Right kidney (tissue), 1 donor: Measurements from ENCODE around the gene GPRIN2.

Source experiments
- DNase-seq: peaks from one replicate; pipeline ENCODE4 v3.0.0-alpha.2; 2016

GPRIN2 gene

GRCh38 chr10:46549171-46550075 is 7.0 kb downstream of the GPRIN2 start:
- no peak for DNase-seq

- no peak for DNase-seq
Observed at GRCh38 chr10:46548498-46549090, 7.9 kb downstream of the GPRIN2 start.

GRCh38 chr10:46547541-46548497 is 8.6 kb downstream of the GPRIN2 start:
- DNase-seq, result no peak

DNA sequence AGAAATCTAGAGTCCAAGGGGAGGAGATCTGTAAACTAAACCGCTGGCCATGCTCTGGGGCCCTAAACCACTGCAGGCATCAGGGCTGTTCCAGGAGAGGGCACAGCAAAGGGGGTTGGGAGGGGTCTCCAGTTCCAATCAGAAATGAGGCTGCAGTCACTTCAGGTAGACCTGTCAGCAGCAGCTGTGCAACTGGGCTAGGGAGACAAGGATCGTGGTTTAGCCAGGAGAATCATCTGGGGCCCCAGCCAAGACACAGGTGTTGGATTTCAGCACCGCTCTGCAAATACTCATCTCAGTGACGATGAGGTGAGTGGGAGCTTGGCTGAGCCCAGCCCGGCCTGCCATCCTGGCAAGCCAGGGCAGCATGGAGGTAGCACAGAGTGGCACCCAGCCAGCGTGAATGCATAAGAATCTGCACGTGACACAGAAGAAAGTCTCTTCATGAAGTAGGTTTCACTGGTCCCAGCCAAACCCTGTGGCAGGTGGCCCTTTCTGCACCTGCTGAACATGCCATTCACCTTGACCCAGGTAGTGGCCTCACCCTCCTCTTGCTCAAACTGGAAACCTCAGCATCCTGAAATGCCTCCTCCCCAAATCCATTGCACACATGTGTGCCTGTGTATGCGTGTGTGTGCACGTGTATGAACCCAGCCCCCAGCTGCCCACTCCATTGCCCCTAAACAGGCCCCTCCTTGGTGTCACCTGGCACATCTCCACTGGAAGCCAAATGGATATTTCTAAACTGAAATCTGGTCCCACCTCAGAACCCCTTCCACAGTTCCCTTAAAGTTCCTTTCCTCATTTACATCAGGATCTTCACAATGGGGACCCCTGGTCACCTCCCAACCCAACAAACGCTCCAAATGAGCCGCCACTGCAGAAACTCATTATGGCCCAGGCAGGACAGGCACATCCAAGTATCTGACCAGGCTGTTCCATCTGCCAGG is 9.6 kb downstream of the GPRIN2 start:
- no peak for DNase-seq

- DNase-seq, result no peak
Observed at GRCh38 chr10:46545861-46546590, 10.4 kb downstream of the GPRIN2 start.

- DNase-seq, result no peak
Observed at GRCh38 chr10:46544989-46545791, 11.3 kb downstream of the GPRIN2 start.

GRCh38 chr10:46543466-46544377 is 12.7 kb downstream of the GPRIN2 start:
- DNase-seq, result no peak

- no peak for DNase-seq
Observed at GRCh38 chr10:46542567-46543465, 13.6 kb downstream of the GPRIN2 start.

- DNase-seq, result no peak
Observed at GRCh38 chr10:46541735-46542566, 14.5 kb downstream of the GPRIN2 start.

DNA sequence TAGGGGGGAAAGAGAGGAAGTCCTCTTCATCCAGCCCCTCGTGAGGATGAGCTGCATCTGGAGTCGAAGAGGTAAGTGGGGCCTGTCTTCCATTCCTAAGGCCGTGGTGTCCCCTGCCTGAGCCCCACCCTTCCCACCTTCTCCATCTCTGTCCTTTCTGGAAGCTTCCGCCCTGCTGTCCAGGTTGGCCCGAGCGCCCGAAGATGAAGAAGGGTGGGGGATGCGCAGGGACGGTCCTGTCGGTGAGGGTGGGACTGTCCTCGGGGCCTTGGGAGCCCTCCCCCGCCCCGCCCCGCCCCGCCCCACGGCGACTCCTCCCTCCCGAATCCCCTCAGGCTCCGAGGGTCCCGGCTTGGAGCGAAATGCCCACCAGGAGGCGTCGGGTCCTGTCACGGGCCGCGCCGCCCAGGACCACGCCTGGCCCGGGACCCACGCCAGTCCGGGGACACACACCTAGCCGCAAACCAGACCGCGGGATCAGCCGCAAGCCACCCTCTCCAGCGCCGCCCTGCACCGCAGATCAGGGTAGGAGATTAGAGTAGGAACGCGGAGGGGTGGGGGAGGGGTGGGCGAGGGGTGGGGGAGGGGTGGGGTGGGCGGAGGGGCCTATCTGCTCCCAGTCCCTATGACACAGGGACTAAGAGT is 15.3 kb downstream of the GPRIN2 start:
- peak; percentile 69 for DNase-seq

DNA sequence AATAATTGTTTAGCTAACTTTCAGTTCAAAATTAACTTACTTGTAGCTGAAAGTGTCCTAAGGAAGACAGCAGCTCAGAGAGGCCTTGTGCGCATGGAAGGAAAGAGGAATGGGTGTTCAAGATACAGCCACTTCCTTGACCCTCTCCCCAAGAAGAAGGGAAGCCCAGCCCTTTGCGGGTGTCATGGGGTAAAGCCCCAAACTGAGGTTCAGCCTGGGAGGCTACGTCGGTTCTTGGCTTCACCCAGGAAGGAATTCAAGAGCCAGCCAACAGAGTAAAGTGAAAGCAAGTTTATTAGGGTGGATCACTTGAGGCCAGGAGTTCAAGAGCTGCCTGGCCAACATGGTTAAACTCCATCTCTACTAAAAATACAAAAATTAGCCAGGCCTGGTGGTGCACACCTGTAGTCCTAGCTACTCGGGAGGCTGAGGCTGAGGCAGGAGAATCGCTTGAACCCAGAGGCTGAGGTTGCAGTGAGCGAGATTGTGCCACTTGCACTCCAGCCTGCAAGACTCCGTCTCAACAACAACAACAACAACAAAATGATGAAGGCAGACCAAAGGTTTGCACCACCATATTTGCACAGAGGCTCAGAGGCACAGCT is 15.9 kb downstream of the GPRIN2 start:
- no peak for DNase-seq

DNA sequence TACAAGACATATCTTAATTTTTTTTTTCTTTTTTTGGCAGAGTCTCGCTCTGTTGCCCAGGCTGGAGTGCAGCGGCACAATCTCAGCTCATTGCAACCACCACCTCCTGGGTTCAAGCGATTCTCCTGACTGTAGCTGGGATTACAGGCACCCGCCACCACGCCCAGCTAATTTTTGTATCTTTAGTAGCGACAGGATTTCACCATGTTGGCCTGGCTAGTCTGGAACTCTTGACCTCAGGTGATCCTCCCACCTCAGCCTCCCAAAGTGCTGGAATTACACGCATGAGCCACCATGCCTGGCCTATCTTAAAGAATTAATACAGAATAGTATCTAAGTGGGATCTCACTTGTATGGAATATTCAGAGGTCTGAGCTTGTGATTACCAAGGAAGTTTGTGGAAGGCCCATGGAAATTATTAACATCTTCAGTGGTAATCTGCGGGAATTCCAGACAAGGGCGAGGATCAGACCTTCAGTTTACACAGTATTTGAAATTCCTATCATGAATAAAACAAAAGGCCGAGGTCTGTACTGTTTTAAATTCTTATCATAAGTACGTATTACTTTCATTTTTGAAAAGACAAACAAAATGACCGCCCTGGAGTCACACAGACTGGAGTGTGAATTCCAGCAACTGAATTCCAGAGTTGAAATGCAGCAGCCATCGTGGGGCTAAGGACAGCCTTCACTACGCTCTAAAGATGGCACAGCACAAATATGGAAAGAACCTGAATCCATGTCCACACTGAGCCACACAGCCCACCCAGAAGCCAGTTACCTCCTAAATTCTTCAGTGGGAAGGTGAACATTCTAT is 16.7 kb downstream of the GPRIN2 start:
- DNase-seq, result no peak

DNA sequence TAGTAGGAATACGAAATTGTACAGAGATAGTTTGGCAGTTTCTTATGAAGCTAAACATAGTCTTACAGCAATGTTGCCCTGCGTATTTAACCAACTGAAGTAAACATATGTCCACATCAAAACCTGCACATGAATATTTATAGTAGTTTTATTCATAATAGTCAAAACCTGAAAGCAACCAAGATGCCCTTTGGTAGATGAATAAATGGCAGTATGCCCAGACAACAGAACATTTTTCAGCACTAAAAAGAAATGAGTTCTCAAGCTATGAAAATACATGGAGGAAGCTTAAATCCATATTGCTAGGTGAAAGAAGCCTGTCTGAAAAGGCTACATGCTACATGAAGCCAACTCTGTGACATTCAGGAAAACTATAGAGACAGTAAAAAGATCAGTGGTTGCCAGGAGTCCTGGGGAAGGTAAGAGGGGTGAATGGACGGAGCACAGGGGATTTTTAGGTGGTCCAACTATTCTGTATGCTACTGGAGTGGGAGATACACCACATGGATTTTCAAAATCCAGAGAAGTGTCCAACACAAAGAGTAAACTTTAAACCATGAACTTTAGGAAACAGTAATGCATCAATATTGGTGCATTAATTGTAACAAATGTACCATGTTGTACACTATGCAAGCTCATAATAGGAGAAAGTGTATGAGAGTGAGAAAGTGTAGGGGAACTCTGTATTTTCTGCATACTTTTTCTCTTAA is 17.6 kb downstream of the GPRIN2 start:
- no peak for DNase-seq

GRCh38 chr10:46538155-46538554 is 18.3 kb downstream of the GPRIN2 start:
- DNase-seq, result no peak
